HUES64 (cell line): ENCODE data around the gene ATP6V1G2.
A peak's percentile ranks its signal among the peaks of the same experiment; 100 is the strongest.

Source experiments
- H3K27ac ChIP-seq: 2 replicates; pipeline ENCODE4 v1.7.0; 2013; ENCODE audit warnings: low read depth, low read length, inconsistent platforms
- H3K27me3 ChIP-seq: 2 replicates; pipeline ENCODE4 v1.6.1; 2013; ENCODE audit warnings: mild to moderate bottlenecking, low read length; ENCODE audit not compliant: insufficient read depth
- H3K36me3 ChIP-seq: 2 replicates; pipeline ENCODE4 v1.6.1; 2013; ENCODE audit warnings: mild to moderate bottlenecking, low read length; ENCODE audit not compliant: insufficient read depth
- H3K4me1 ChIP-seq: 2 replicates; pipeline ENCODE4 v1.6.1; 2013; ENCODE audit warnings: mild to moderate bottlenecking, low read length, moderate library complexity; ENCODE audit not compliant: insufficient read depth
- H3K4me3 ChIP-seq: 2 replicates; pipeline ENCODE4 v1.5.1; 2013; ENCODE audit warnings: mild to moderate bottlenecking, low read length, moderate library complexity
- H3K9ac ChIP-seq: 2 replicates; pipeline ENCODE4 v1.6.1; 2013; ENCODE audit warnings: mild to moderate bottlenecking, low read depth, low read length
- H3K9me3 ChIP-seq: 2 replicates; pipeline ENCODE4 v1.6.1; 2013; ENCODE audit warnings: low read depth, low read length; ENCODE audit not compliant: insufficient read depth
- whole genome bisulfite sequencing: fragments of 150-250, 120-280 bp; methylation state at CpG from one replicate; pipeline ENCODE4 v1.1.7; 2013; ENCODE audit warnings: missing lambda C conversion rate; 5-methylcytosine and 5-hydroxymethylcytosine counted together

ATP6V1G2 gene

GRCh38 chr6:31532644-31533454 lies 13.6 kb downstream of the ATP6V1G2 start:
- H3K4me1 ChIP-seq = no peaks in the 10 kb centered on the region
- WGBS = 95% methylated on average over 8 of the region's 9 CpGs
- no peaks in the 10 kb centered on the region for H3K9me3 ChIP-seq

GRCh38 chr6:31531771-31532643 lies 14.4 kb downstream of the ATP6V1G2 start:
- Histone ChIP-seq H3K4me1 (no peaks in the 10 kb centered on the region), H3K36me3 (peaks cover 76% of the 10 kb centered on the region), H3K27me3 (no peaks in the 10 kb centered on the region), H3K9ac (no peak overlapping the region), H3K27ac (no peak overlapping the region), H3K9me3 (no peaks in the 10 kb centered on the region), H3K4me3 (no peak overlapping the region)
- 89% methylated on average over 8 of the region's 9 CpGs for WGBS

More at GRCh38 chr6:31532644-31533454, 13.6 kb downstream of the ATP6V1G2 start:
- Histone ChIP-seq H3K4me3 (no peak overlapping the region), H3K27ac (no peak overlapping the region), H3K9ac (no peak overlapping the region), H3K36me3 (peaks cover 84% of the 10 kb centered on the region), H3K27me3 (no peaks in the 10 kb centered on the region)

- Histone ChIP-seq H3K36me3 (peaks cover 67% of the 10 kb centered on the region), H3K27ac (no peak overlapping the region), H3K9me3 (no peaks in the 10 kb centered on the region), H3K4me3 (no peak overlapping the region), H3K27me3 (no peaks in the 10 kb centered on the region), H3K9ac (no peak overlapping the region), H3K4me1 (no peaks in the 10 kb centered on the region)
- WGBS = 94% methylated on average over 4 of the region's 7 CpGs
These were observed 15.2 kb downstream of the ATP6V1G2 start for GRCh38 chr6:31531162-31531561.

DNA sequence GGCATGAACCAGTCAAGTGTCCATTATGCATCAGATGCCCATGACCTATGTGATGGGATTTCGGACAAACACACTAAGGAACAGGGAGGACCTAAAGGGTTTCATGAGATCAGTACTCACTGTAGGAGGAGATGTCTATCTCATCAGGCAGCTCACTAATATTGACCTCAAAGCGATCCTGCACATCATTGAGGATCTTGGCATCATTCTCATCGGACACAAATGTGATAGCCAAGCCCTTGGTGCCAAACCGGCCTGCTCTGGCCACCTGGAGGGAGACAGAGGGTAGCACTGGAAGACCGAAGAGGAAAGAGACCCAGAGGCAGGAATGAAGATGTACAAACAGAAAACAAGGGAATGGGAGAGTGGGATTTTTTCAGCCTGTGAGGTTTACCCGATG lies 15.7 kb downstream of the ATP6V1G2 start:
- Histone ChIP-seq H3K4me1 (no peaks in the 10 kb centered on the region), H3K4me3 (no peak overlapping the region), H3K27ac (no peak overlapping the region), H3K36me3 (peaks cover 62% of the 10 kb centered on the region), H3K9ac (no peak overlapping the region), H3K9me3 (no peaks in the 10 kb centered on the region), H3K27me3 (no peaks in the 10 kb centered on the region)
- WGBS = 92% methylated on average over 6 of the region's 6 CpGs

DNA sequence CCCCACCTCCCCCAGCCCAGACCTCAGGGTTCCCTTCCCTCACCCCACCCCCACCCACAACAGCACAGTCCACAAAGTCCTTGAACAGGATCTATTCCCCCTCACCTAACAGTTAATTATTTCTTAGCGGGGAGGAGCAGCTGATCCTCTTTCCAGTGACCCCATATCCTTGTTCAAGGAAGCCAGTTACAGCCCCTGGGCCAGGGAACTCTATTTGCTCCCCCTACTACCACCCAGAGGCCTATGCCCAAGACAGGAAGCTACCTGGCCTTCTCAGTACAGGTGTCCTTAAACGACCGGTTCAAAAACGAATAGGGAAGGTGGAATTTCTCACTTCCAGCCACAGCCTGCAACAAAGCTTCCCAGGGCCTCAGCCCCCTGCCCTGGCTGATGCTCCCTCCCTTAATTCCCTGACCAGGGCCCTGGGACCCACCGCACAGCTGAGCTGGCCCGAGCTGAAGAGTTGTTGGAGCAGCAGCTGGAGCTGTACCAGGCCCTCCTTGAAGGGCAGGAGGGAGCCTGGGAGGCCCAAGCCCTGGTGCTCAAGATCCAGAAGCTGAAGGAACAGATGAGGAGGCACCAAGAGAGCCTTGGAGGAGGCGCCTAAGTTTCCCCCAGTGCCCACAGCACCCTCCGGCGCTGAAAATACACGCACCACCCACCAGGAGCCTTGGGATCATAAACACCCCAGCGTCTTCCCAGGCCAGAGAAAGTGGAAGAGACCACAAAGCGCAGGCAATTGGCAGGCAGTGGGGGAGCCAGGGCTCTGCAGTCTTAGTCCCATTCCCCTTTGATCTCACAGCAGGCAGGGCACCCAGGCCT lies 16.9 kb downstream of the ATP6V1G2 start:
- Histone ChIP-seq H3K36me3 (peaks cover 51% of the 10 kb centered on the region), H3K4me1 (no peaks in the 10 kb centered on the region), H3K4me3 (no peak overlapping the region), H3K27ac (peak overlapping the region; percentile 52; the same call in 1 of the 2 replicates), H3K9ac (no peak overlapping the region), H3K9me3 (no peaks in the 10 kb centered on the region), H3K27me3 (no peaks in the 10 kb centered on the region)
- 79% methylated on average over 12 of the region's 12 CpGs for WGBS

DNA sequence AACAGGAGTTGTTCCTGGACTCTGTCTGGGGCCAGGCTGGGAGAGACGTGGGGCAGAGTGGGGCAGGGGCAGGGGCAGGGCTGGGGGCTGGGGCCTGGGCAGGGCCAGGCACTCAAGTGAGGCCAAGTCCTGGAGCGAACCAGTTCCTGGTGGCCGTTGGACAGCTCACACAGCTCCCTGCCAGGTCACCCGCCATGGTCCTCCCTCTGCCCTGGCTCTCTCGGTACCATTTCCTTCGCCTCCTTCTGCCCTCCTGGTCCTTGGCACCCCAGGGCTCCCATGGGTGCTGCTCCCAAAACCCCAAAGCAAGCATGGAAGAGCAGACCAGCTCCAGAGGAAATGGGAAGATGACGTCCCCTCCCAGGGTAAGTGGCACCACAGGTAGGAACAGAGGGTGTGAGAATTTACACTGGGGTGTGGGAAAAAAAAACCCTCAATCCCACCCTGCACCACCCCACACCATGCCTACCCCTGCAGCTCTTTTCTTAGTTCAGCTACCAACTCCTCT lies 17.5 kb downstream of the ATP6V1G2 start, which contains the start of gene MCCD1:
Gene MCCD1, plus strand, starts transcription at position 142 of the 508 bp plus-strand sequence. Its CDS starts 53 bp downstream, at position 195.
- H3K9me3 ChIP-seq = no peaks in the 10 kb centered on the region
- H3K36me3 ChIP-seq = peaks cover 44% of the 10 kb centered on the region
- H3K27me3 ChIP-seq = no peaks in the 10 kb centered on the region
- H3K4me3 ChIP-seq = no peak within 1 kb of the TSS
- H3K9ac ChIP-seq = no peak within 1 kb of the TSS
- WGBS = 83% methylated on average over 6 of the region's 7 CpGs
- H3K4me1 ChIP-seq = no peaks in the 10 kb centered on the region
- peak within 1 kb of the TSS; percentile 52; the same call in 1 of the 2 replicates for H3K27ac ChIP-seq

DNA sequence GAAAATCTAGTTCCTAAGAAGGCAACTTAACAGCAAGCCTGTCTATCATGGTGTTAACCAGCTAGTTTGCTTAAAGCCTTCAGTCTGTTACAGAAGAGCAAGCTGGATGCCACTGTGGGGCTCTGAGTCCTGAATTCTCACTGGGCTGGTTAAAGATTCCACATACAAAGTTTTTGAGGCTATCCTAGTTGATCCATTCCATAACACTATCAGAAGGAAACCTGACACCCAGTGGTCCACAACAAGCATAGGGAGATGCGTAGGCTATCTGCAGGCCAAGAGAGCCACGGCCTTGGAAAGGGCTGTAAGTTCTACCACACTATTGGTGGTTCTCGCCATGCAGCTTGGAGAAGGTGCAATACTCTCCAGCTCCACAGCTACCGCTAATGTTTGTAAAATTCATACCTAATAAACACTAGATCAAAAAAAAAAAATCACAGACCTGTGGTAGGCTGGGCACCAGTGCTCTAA lies 18.1 kb downstream of the ATP6V1G2 start:
- Histone ChIP-seq H3K36me3 (peaks cover 39% of the 10 kb centered on the region), H3K9me3 (no peaks in the 10 kb centered on the region), H3K9ac (no peak overlapping the region), H3K4me3 (no peak overlapping the region), H3K27me3 (no peaks in the 10 kb centered on the region), H3K4me1 (no peaks in the 10 kb centered on the region), H3K27ac (no peak overlapping the region; the same call in 1 of the 2 replicates)
- WGBS = 89% methylated on average over 4 of the region's 4 CpGs

- Histone ChIP-seq H3K27ac (no peak overlapping the region), H3K4me3 (no peak overlapping the region), H3K9ac (no peak overlapping the region), H3K9me3 (no peaks in the 10 kb centered on the region), H3K27me3 (no peaks in the 10 kb centered on the region), H3K36me3 (peaks cover 17% of the 10 kb centered on the region), H3K4me1 (no peaks in the 10 kb centered on the region)
- WGBS = 90% methylated on average over 4 of the region's 4 CpGs
These were observed 20.3 kb downstream of the ATP6V1G2 start for GRCh38 chr6:31525932-31526591.

GRCh38 chr6:31525553-31525931 lies 20.9 kb downstream of the ATP6V1G2 start:
- WGBS = 83% methylated on average over 7 of the region's 8 CpGs
- Histone ChIP-seq H3K27me3 (no peaks in the 10 kb centered on the region), H3K36me3 (peaks cover 12% of the 10 kb centered on the region), H3K9ac (no peak overlapping the region), H3K27ac (no peak overlapping the region), H3K4me3 (no peak overlapping the region), H3K9me3 (no peaks in the 10 kb centered on the region), H3K4me1 (no peaks in the 10 kb centered on the region)

- Histone ChIP-seq H3K27me3 (no peaks in the 10 kb centered on the region), H3K4me1 (no peaks in the 10 kb centered on the region), H3K9me3 (no peaks in the 10 kb centered on the region), H3K36me3 (no peaks in the 10 kb centered on the region), H3K4me3 (no peak overlapping the region), H3K9ac (no peak overlapping the region), H3K27ac (no peak overlapping the region)
- WGBS = 85% methylated on average over 3 of the region's 3 CpGs
These were observed 24.6 kb downstream of the ATP6V1G2 start for GRCh38 chr6:31521835-31522234.
